ENCODE results near the gene BCAT1. TPM values are rescaled to one million over a fixed set of nuclear protein-coding genes. Genes with fewer than 3 reads are reported as not detected.

The BCAT1 gene
- total RNA-seq, 2 donors from 2014 or later = 4.2 to 7.4 TPM

DNA sequence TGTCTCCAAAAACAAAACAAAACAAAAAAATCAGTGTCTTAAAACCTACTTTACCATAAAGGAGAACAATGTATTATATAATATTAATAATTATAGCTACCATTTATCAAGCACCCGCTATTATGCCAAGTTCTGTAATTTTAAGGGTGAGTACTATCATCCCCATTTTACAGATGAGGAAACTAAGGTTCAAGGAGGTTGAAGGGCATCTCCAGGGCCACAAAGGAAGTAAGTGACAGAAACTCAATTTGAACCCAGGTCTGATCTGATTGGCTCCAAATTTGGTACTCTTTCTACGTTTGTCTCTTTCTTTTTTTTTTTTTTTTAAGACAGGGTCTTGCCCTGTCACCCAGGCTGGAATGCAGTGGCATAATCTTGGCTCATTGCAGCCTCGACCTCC lies 115.4 kb downstream of the BCAT1 start:
- TF ChIP-seq CTCF (IDR thresholded peaks at IDR 0.05) = no peak
- no peaks in the 10 kb centered on the region for H3K9me3 ChIP-seq
- no peaks in the 10 kb centered on the region for H3K36me3 ChIP-seq
- intact Hi-C loops (cut with DNase I) = no loop called here
- H3K9ac ChIP-seq (ENCODE audit: low read depth in 2 of 2, low read length in 2 of 2) = no peak overlapping the region
- no peaks in the 10 kb centered on the region for H3K27me3 ChIP-seq
- H3K27ac ChIP-seq = no peak overlapping the region
- no peak for DNase-seq
- no peaks in the 10 kb centered on the region for H3K4me1 ChIP-seq
- H3K4me3 ChIP-seq = no peak overlapping the region

GRCh38 chr12:24823808-24824515 lies 124.9 kb downstream of the BCAT1 start:
- Histone ChIP-seq H3K4me3 (no peak overlapping the region), H3K9me3 (no peaks in the 10 kb centered on the region), H3K4me1 (no peaks in the 10 kb centered on the region), H3K27ac (no peak overlapping the region), H3K27me3 (no peaks in the 10 kb centered on the region), H3K36me3 (no peaks in the 10 kb centered on the region), H3K9ac (ENCODE audit: low read depth in 2 of 2, low read length in 2 of 2) (no peak overlapping the region)
- intact Hi-C loops (cut with DNase I) = no loop called here
- DNase-seq = no peak
- no peak for TF ChIP-seq CTCF (IDR thresholded peaks at IDR 0.05)

- Histone ChIP-seq H3K27me3 (no peaks in the 10 kb centered on the region), H3K9me3 (no peaks in the 10 kb centered on the region), H3K4me1 (no peaks in the 10 kb centered on the region), H3K9ac (ENCODE audit: low read depth in 2 of 2, low read length in 2 of 2) (no peak overlapping the region), H3K36me3 (no peaks in the 10 kb centered on the region), H3K4me3 (no peak overlapping the region), H3K27ac (no peak overlapping the region)
- no peak for DNase-seq
- no peak for TF ChIP-seq CTCF (IDR thresholded peaks at IDR 0.05)
- intact Hi-C loops (cut with DNase I) = no loop called here
Observed at GRCh38 chr12:24822121-24822899, 126.6 kb downstream of the BCAT1 start.

DNA sequence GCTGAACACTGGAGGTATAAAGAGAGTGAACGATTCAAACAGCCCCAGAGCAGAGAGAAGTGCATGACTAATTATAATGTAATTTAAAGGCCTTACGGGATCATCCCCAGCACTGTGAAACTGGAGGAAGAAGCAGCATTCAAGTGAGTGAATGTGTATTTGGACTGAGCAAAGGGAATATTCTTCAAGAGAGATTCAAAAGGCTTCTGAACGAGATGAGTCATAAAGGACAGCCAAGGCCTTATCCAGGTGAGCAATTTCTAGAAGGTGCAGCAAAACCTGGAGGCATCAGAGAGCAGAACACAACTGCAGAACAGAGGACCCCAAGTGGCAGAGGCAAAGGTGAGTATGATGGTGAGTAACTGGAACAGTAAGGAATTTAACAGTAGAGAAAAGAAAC lies 127.2 kb downstream of the BCAT1 start:
- Histone ChIP-seq H3K9me3 (no peaks in the 10 kb centered on the region), H3K36me3 (no peaks in the 10 kb centered on the region), H3K27me3 (no peaks in the 10 kb centered on the region), H3K27ac (no peak overlapping the region), H3K9ac (ENCODE audit: low read depth in 2 of 2, low read length in 2 of 2) (no peak overlapping the region), H3K4me1 (no peaks in the 10 kb centered on the region), H3K4me3 (no peak overlapping the region)
- TF ChIP-seq CTCF (IDR thresholded peaks at IDR 0.05) = no peak
- intact Hi-C loops (cut with DNase I) = no loop called here
- no peak for DNase-seq

GRCh38 chr12:24820872-24821271 lies 128.0 kb downstream of the BCAT1 start:
- Histone ChIP-seq H3K9ac (ENCODE audit: low read depth in 2 of 2, low read length in 2 of 2) (no peak overlapping the region), H3K4me1 (no peaks in the 10 kb centered on the region), H3K9me3 (no peaks in the 10 kb centered on the region), H3K27ac (no peak overlapping the region), H3K36me3 (no peaks in the 10 kb centered on the region), H3K27me3 (no peaks in the 10 kb centered on the region), H3K4me3 (no peak overlapping the region)
- DNase-seq = no peak
- intact Hi-C loops (cut with DNase I) = no loop called here
- TF ChIP-seq CTCF (IDR thresholded peaks at IDR 0.05) = no peak

Data from colonic mucosa (tissue), 4 donors.